ENCODE results near the gene TMEM156.

DNA sequence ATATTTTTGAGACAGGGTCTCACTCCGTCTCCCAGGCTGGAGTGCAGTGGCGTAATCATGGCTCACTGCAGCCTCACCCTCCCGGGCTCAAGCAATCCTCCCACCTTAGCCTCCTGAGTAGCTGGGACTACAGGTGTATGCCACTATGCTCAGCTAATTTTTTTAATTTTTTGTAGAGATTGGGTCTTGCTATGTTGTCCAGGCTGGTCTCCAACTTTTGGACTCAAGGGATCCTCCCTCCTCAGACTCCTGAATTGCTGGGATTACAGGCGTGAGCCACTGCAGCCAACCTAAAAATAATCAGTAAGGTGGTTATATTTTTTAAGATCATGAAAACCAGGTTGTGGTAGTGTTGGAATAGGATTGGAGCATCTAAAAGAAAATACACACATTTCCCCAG is 38.1 kb downstream of the TMEM156 start:
- no peak for TF ChIP-seq POLR2A (IDR thresholded peaks at IDR 0.05; ENCODE audit: low read depth, low read length)
- TF ChIP-seq JUNB (IDR thresholded peaks at IDR 0.05) = no peak
- TF ChIP-seq, protein P1, sequence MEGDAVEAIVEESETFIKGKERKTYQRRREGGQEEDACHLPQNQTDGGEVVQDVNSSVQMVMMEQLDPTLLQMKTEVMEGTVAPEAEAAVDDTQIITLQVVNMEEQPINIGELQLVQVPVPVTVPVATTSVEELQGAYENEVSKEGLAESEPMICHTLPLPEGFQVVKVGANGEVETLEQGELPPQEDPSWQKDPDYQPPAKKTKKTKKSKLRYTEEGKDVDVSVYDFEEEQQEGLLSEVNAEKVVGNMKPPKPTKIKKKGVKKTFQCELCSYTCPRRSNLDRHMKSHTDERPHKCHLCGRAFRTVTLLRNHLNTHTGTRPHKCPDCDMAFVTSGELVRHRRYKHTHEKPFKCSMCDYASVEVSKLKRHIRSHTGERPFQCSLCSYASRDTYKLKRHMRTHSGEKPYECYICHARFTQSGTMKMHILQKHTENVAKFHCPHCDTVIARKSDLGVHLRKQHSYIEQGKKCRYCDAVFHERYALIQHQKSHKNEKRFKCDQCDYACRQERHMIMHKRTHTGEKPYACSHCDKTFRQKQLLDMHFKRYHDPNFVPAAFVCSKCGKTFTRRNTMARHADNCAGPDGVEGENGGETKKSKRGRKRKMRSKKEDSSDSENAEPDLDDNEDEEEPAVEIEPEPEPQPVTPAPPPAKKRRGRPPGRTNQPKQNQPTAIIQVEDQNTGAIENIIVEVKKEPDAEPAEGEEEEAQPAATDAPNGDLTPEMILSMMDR (IDR thresholded peaks at IDR 0.05 in 2 of 3, conservative IDR thresholded peaks at IDR 0.05 in 1 of 3; ENCODE audit: control insufficient read depth in 2 of 3, extremely low read depth in 1 of 3, insufficient read depth in 1 of 3, low read depth in 3 of 3, low read length in 3 of 3) = no peak
- TF ChIP-seq, protein P2, sequence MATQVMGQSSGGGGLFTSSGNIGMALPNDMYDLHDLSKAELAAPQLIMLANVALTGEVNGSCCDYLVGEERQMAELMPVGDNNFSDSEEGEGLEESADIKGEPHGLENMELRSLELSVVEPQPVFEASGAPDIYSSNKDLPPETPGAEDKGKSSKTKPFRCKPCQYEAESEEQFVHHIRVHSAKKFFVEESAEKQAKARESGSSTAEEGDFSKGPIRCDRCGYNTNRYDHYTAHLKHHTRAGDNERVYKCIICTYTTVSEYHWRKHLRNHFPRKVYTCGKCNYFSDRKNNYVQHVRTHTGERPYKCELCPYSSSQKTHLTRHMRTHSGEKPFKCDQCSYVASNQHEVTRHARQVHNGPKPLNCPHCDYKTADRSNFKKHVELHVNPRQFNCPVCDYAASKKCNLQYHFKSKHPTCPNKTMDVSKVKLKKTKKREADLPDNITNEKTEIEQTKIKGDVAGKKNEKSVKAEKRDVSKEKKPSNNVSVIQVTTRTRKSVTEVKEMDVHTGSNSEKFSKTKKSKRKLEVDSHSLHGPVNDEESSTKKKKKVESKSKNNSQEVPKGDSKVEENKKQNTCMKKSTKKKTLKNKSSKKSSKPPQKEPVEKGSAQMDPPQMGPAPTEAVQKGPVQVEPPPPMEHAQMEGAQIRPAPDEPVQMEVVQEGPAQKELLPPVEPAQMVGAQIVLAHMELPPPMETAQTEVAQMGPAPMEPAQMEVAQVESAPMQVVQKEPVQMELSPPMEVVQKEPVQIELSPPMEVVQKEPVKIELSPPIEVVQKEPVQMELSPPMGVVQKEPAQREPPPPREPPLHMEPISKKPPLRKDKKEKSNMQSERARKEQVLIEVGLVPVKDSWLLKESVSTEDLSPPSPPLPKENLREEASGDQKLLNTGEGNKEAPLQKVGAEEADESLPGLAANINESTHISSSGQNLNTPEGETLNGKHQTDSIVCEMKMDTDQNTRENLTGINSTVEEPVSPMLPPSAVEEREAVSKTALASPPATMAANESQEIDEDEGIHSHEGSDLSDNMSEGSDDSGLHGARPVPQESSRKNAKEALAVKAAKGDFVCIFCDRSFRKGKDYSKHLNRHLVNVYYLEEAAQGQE (IDR thresholded peaks at IDR 0.05; ENCODE audit: low read depth, low read length) = no peak

All from GM12878 (cell line).